Transverse colon (tissue), 4 donors: ENCODE results near the gene ESRRA. TPM values are rescaled to one million over a fixed set of nuclear protein-coding genes. Genes with fewer than 3 reads are reported as not detected.

Source experiments
- DNase-seq: peaks from one replicate; pipeline ENCODE4 v3.0.0-alpha.2; 2019
- H3K27ac ChIP-seq, 4 donors: fragments of 200-600 bp; sonication (generic); 2 replicates each; pipeline ENCODE4 v1.5.1; 2016 to 2018; ENCODE audit warnings: inconsistent platforms in 4 of 4
- H3K27me3 ChIP-seq: fragments of 200-600 bp; sonication (generic); 2 replicates; pipeline ENCODE4 v1.5.1; 2017; ENCODE audit warnings: inconsistent platforms
- H3K36me3 ChIP-seq, 4 donors: fragments of 200-600 bp; sonication (generic); 2 replicates each; pipeline ENCODE4 v1.5.1; 2017 to 2019; ENCODE audit warnings: inconsistent platforms in 4 of 4
- H3K4me1 ChIP-seq, 4 donors: fragments of 200-600 bp; sonication (generic); 2 replicates each; pipeline ENCODE4 v1.5.1; 2017 to 2020; ENCODE audit warnings: inconsistent platforms in 4 of 4
- H3K4me3 ChIP-seq, 4 donors: fragments of 200-600 bp; sonication (generic); 1 replicate in 1 of 4; 2 replicates in 3 of 4; pipeline versions ENCODE4 v1.5.1 to v1.6.1; 2017 to 2019; ENCODE audit warnings: inconsistent platforms in 4 of 4
- H3K9me3 ChIP-seq, 2 donors: fragments of 200-600 bp; sonication (generic); 2 replicates each; pipeline ENCODE4 v1.5.1; 2017 to 2019; ENCODE audit warnings: inconsistent platforms in 2 of 2
- CTCF ChIP-seq, 5 experiments: fragments of 200-600 bp in 3 of 5; fragments of 450-650 bp in 2 of 5; sonication (generic) in 3 of 5; IDR thresholded peaks; 1 replicate in 2 of 5; 2 replicates in 3 of 5; pipeline ENCODE4 v1.5.1; 2016 to 2017; ENCODE audit warnings: antibody characterized with exemption in 5 of 5, inconsistent platforms in 3 of 5, mild to moderate bottlenecking in 2 of 5, moderate library complexity in 1 of 5
- EP300 ChIP-seq: sonication (generic); formaldehyde crosslinking; IDR thresholded peaks from one replicate; pipeline ENCODE4 v1.6.1; 2017; ENCODE audit warnings: antibody characterized with exemption, low read depth
- POLR2A ChIP-seq: fragments of 450-650 bp; IDR thresholded peaks from one replicate; pipeline ENCODE4 v1.6.1; 2016; ENCODE audit warnings: antibody characterized with exemption, mild to moderate bottlenecking, moderate library complexity
- POLR2AphosphoS5 ChIP-seq, 3 donors: sonication (generic); formaldehyde crosslinking; IDR thresholded peaks; one replicate each; pipeline ENCODE4 v1.6.1; 2016; ENCODE audit warnings: antibody characterized with exemption in 3 of 3
- WGBS, 2 donors: methylation state at CpG; one replicate each; pipeline ENCODE4 v1.1.5; 2018; ENCODE audit warnings: low coverage in 1 of 2; 5-methylcytosine and 5-hydroxymethylcytosine counted together
- in situ Hi-C, 4 donors: fragments of 200-750 bp; cut with MboI; loops; one replicate each; pipeline versions ENCODE4 v1.15.0 to v1.15.1; 2017; ENCODE audit warnings: low sequenced_read_pairs in 3 of 4, low pct_ligation_motif_present in 1 of 4, low pct_unique_long_range_greater_than_20kb in 1 of 4
- intact Hi-C: fragments of 100-400 bp; cut with DNase I; formaldehyde crosslinking; loops from one replicate; pipeline ENCODE4 v1.15.1; 2023; ENCODE audit warnings: low total_unique reads
- total RNA-seq, 4 donors: library from RNA; depleted of rRNA; stranded (reverse); fragments of >200 nt; gene quantifications; one replicate each; pipeline ENCODE4 v1.1.0, GENCODE V29; 2016

Gene ESRRA
- total RNA-seq, 4 donors from 2014 or later, result 142 to 272 (median 221) TPM

DNA sequence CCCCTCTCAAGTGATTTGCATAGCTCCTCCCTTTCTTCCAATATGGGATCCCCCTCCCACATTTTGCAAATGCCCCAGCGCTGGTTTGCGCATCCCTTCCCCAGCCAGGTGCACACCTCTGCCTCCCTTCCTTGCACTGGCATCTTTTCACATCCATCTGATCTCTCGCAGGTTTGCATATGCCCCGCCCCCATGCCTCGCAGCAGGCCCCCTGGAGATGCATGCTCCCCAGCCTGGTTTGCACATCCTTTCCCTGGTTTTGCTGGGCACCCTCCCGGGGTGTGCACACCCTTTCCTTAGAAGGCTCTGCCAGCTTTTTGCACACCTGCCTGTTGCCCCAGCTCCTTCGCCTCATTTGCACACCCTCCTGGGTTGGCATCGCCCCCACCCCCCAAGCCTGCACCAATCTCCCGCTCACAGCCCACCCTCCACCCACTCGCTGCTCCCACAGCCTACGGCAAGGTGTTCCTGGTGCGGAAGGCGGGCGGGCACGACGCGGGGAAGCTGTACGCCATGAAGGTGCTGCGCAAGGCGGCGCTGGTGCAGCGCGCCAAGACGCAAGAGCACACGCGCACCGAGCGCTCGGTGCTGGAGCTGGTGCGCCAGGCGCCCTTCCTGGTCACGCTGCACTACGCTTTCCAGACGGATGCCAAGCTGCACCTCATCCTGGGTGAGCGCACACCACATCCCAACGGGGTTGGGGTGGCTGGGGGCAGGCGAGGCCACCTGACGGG, 54.6 kb downstream of the ESRRA start:
- WGBS, 2 donors, result 58 to 69% methylated on average over 7 to 36 of the region's 38 CpGs
- in situ Hi-C loops, result no loop called here
- TF ChIP-seq POLR2AphosphoS5 (IDR thresholded peaks at IDR 0.05) (no peak), CTCF (IDR thresholded peaks at IDR 0.05) (no peak), POLR2A (no peak), EP300 (no peak)
- no peaks in the 10 kb centered on the region for H3K27me3 ChIP-seq
- intact Hi-C loops, result no loop called here
- H3K36me3 ChIP-seq, result peaks cover 0 to 11% (median 3%) of the 10 kb centered on the region in 4 donors
- no peaks in the 10 kb centered on the region for H3K9me3 ChIP-seq
- H3K4me1 ChIP-seq, result peaks cover 21 to 35% (median 34%) of the 10 kb centered on the region in 4 donors
- peak; percentile 22 for DNase-seq
- peak overlapping the region; percentile 82 to 92 (median 88) for H3K27ac ChIP-seq
- peak overlapping the region; percentile 58 to 99 (median 74) for H3K4me3 ChIP-seq

- intact Hi-C loops (no loop called here), in situ Hi-C loops (no loop called here)
- Histone ChIP-seq H3K36me3 (peaks cover 0 to 14% (median 3%) of the 10 kb centered on the region in 4 donors), H3K4me3 (peak overlapping the region in 1 of 4 donors; percentile 76), H3K9me3 (no peaks in the 10 kb centered on the region), H3K27ac (no peak overlapping the region), H3K27me3 (no peaks in the 10 kb centered on the region), H3K4me1 (peaks cover 18 to 29% (median 28%) of the 10 kb centered on the region in 4 donors)
- TF ChIP-seq EP300, result no peak
- TF ChIP-seq POLR2AphosphoS5 (IDR thresholded peaks at IDR 0.05), result no peak
- no peak for TF ChIP-seq POLR2A
- no peak for TF ChIP-seq CTCF (IDR thresholded peaks at IDR 0.05)
- 79 to 80% methylated on average over 4 to 13 of the region's 13 CpGs for WGBS, 2 donors
- DNase-seq, result no peak
These were observed 55.2 kb downstream of the ESRRA start for GRCh38 chr11:64360448-64360921.

- H3K4me3 ChIP-seq, result no peak overlapping the region
- peaks cover 18 to 29% (median 28%) of the 10 kb centered on the region in 4 donors for H3K4me1 ChIP-seq
- WGBS, 2 donors, result 90 to 93% methylated on average over 2 to 18 of the region's 18 CpGs
- H3K27me3 ChIP-seq, result no peaks in the 10 kb centered on the region
- intact Hi-C loops (no loop called here), in situ Hi-C loops (no loop called here)
- no peak for DNase-seq
- no peaks in the 10 kb centered on the region for H3K9me3 ChIP-seq
- no peak overlapping the region for H3K27ac ChIP-seq
- H3K36me3 ChIP-seq, result peaks cover 0 to 21% (median 7%) of the 10 kb centered on the region in 4 donors
- TF ChIP-seq POLR2A (no peak), EP300 (no peak), POLR2AphosphoS5 (IDR thresholded peaks at IDR 0.05) (no peak), CTCF (IDR thresholded peaks at IDR 0.05) (no peak)
These were observed 56.3 kb downstream of the ESRRA start for GRCh38 chr11:64361659-64362058.

- intact Hi-C loops, result no loop called here
- no peak for DNase-seq
These were observed 57.0 kb downstream of the ESRRA start for GRCh38 chr11:64362339-64362738.

More at GRCh38 chr11:64362339-64362738, 57.0 kb downstream of the ESRRA start:
- H3K9me3 ChIP-seq, result no peaks in the 10 kb centered on the region
- H3K4me1 ChIP-seq, result peaks cover 18 to 29% (median 28%) of the 10 kb centered on the region in 4 donors
- H3K4me3 ChIP-seq, result no peak overlapping the region
- TF ChIP-seq POLR2A, result no peak
- no peak for TF ChIP-seq POLR2AphosphoS5 (IDR thresholded peaks at IDR 0.05)
- no peak for TF ChIP-seq EP300
- no peak for TF ChIP-seq CTCF (IDR thresholded peaks at IDR 0.05)
- no peak overlapping the region for H3K27ac ChIP-seq
- H3K27me3 ChIP-seq, result no peaks in the 10 kb centered on the region
- in situ Hi-C loops, result no loop called here
- H3K36me3 ChIP-seq, result peaks cover 0 to 26% (median 8%) of the 10 kb centered on the region in 4 donors
- WGBS, 2 donors, result 93% methylated on average over 10 of the region's 10 CpGs; no CpG with 5 or more reads in 1 of the 2 donors
